ENCODE data around the gene PIP5KL1. TPM values are rescaled to one million over a fixed set of nuclear protein-coding genes. Genes with fewer than 3 reads are reported as not detected.

PIP5KL1 gene
- total RNA-seq, 1 donor from 2014 or later = not detected

DNA sequence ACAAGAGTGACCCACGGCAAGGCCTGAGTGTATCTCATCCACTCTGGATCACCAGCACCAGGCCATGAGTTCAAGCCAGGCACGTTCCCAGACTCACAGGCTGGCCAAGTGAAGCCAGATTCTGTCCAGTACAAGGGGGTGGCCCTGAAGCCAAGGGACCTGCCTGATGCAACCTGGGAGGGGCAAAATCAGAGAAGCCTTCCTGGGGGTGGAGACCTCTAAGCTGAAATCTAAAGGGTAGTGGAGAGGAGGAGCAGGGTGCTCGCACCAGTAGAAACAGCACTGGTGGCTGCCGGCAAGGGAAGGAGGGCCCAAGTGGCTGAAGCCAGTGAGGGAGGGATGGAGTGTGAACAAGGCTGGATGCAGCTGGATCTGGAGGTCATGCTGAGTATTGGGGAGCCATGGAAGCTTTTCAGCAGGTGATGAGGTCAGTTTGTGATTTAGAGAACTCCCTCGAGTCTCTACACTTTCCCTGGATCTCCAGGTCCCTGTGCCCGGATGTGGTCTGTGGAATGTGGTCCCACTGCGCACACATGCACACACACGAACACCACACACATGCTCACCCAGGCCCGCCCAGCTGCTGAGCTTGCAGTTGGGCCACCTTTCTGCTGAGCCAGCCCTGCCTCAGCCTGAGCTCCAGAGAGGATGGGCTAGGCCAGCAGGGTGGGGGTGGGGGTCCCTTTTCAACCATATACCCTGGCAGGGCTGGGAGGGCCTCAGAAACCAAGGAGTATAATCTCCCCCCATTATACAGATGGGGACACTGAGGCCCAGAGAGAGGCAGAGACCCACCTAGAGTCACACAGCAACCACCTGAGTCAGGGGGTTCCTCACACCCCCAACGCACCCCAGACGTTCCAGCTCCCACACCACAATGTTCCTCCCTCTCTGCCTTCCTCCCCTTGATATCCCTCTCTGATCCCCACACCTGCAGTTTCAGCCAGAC lies 1.6 kb downstream of the PIP5KL1 start:
- no peak for DNase-seq

- DNase-seq = no peak
These were observed 2.4 kb downstream of the PIP5KL1 start for GRCh38 chr9:127927988-127928675.

- DNase-seq = no peak
These were observed 3.2 kb downstream of the PIP5KL1 start for GRCh38 chr9:127927201-127927987.

- DNase-seq = no peak
These were observed 3.7 kb downstream of the PIP5KL1 start for GRCh38 chr9:127926906-127927200.

- no peak for DNase-seq
These were observed 4.3 kb downstream of the PIP5KL1 start for GRCh38 chr9:127925959-127926905.

DNA sequence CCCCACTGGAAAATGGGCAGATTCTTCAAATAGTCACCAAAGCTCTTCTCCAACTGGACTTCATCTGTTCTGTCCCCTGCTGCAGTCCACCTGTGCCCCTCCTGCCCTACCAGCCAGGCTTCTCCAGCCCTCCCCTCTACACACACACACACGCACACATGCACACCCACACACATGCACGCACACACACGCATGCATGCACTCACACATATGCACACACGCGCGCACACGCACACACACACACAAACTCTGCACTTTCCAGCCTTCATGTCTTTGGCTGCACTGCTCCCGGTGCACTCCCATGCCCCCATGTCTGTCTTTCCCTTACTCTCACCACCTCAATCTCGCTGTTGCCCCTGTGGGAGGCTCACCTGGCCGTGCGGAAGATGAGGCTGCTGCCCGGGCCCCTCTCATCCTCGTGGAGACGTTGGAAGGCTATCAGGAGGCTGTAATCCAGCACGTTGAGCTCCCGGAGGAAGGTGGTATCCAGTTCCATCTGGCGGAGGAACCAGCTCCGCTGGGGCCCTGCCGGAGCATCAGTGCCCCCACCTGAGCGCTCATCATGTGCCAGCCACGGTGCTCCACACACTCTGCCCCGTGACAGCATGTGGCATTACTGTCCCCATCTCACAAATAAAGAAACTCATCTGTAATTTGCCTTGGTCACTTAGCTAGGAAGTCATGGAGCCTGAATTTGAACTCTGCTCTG lies 5.7 kb downstream of the PIP5KL1 start:
- no peak for DNase-seq

- DNase-seq = no peak
These were observed 6.8 kb downstream of the PIP5KL1 start for GRCh38 chr9:127923771-127924170.

DNA sequence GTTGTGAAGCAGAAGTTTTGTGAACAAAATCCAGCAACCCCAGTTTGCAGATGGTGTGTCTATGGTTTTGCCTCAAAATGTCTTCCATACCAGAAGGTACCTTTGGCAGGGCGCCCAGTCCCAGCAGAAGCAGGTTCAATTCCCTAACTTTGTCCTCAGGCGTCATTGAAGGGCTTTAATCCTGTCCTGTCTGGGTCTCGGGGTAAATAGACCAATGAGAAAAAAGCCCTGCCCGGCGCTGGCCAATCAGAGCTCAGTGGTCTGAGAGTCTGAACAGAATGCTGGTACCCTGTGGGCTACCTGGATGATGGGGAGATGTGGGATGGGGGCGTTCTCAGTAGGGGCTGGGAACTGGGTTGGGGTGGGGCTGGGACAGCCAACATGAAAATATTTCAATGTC lies 7.5 kb downstream of the PIP5KL1 start:
- DNase-seq = no peak

DNA sequence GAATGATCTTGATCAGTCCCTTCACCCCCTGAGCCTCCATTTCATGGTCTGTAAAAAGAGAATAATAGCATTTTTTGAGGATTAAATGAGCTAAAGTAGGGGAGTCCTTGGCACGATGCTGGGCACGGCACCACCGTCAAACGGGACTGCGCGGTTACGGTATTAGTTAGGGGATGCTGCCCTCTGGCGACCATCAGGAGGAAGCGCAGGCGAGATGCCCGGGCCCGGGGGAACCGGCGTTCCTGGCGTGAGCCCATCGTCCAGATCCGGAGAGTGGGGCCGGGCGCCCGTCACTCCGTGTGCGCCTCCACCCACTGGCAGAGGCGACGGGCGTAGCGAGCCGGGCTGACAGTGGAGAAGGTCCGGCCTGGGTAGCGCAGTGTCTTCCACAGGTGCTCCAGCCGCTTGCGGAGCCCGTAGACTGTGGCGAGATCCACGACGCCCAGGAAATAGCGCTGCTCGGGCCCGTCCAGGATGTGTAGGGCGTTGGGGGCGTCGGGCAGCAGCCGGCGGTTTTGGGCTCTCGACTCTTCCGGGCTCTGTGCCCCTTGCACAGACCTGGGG lies 8.9 kb downstream of the PIP5KL1 start:
- DNase-seq = peak; percentile 72

DNA sequence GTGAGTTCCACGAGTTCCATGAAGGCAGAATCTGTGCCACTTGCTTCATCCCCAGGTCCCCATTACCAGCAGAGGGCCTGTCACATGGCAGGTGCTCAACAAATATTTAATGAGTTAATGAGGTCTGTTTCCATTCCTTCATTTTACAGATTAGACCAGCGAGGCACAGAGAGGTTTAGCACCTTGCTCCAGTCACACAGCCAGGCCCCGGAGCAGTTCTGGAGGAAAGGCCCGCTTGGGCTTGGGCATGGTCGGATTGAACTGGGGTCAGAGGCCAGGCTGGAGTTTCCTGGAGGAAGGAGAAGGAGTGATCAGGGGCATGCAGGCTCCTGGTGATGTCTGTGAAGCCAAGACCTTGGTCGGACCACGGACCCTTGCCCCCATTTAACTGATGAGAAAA lies 9.8 kb downstream of the PIP5KL1 start:
- DNase-seq = no peak

DNA sequence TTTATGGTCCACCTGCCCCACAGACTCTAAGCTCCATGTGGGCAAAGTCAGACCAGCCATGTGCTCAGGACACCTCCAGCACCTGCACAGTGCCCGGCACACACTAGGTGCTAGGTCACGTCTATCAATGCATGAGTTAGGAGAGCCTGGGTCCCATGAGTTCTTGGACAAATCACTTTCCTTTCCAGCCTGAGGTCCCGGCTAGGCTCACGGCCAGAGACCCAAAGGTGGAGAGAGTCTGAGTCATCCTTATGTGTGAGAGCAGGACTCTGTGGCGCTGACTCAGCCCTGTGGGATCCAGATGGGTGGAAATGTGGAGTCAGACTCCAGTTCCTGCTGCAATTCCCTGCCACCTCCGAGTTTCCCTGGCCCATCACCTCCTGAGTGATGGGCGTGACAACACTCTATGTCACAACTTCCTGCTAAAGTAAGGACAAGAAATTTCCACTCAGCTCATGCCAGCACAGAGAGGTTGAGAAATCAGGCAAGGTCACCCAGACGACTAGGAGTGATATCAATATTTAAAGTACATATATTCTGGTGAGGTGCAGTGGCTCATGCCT lies 11.2 kb downstream of the PIP5KL1 start:
- DNase-seq = no peak

DNA sequence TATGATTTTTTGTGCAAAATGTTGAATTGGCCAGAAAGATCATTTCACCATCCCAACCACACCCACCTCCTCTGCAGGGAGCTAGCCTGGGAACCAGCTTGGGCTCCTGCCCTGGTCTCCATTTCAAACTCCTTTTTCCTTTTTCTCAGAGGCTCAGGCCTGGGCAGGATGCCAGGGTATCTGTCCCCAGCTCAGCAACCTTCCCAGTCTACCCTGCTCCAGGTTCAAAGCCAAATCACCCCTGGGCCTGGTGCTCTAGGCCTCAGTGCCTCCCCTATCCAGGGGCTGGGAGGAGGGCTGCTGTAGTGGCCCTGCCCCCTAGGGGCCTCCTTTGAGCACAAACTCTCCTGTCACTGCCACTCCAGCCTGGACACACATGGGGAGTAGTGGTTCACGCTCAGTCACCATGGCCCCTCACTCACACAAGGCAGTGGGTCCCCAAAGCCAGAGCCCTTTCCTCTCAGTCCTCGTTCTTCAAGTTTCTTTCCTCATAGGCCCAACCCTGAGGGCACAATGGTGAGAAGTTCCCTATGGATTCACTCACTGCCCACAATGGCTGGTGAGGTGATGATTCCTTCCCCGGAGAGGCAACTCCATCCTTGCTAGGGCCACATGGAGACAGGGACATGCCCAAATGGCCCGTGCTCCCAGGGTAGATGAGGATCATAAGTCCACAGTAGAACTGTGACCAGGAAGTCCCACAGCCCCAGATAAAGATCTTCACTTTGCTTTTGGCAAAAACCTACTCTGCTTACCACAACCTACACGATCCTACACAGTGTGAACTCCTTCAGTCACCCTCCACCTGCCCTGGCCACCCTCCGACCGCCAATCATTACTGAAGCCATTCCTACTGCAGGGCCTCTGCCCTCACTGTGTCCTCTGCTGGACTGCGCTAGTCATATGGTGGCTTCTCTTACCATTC lies 12.1 kb downstream of the PIP5KL1 start:
- DNase-seq = no peak

- DNase-seq = no peak
These were observed 13.0 kb downstream of the PIP5KL1 start for GRCh38 chr9:127917603-127918002.

- DNase-seq = peak; percentile 96
These were observed 13.6 kb downstream of the PIP5KL1 start, which contains the start of gene ST6GALNAC4 for GRCh38 chr9:127916720-127917581. ST6GALNAC4 (minus strand) TSS chr9:127917041; CDS start chr9:127916419, 622 bp downstream.

GRCh38 chr9:127915801-127916719 lies 14.5 kb downstream of the PIP5KL1 start:
- DNase-seq = peak; percentile 65

DNA sequence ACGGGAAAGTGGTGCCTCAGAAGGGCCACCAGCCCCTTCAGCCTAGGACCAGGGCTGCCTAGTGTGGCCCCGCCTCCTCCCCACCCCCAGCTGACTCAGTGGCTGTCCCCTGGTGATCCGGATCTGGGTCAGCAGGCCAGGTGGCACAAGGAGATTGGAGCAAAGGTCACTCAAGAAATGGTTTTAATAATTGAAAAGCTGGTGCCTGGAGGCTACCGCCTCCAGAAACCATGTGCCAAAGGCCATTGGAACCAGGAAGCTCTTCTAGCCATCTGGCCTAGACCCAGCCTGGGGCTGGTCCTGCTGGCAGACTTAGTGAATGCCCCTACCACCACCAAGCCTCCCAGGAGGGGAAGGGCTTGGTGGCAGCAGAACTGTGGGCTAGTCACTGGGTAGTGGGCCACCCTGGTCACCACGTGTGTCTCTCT lies 15.2 kb downstream of the PIP5KL1 start:
- no peak for DNase-seq

DNA sequence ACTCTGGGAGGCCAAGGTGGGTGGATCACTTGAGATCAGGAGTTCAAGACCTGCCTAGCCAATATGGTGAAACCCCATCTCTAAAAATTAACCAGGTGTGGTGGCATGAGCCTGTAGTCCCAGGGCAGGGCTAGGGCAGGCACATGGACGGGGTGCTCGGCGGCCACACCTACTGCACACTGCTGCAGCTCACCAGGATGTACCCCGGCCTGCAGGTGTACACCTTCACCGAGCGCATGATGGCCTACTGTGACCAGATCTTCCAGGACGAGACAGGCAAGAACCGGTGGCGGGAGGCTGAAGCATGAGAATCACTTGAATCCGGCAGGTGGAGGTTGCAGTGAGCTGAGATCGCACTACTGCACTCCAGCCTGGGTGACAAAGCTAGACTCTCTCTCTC lies 16.9 kb downstream of the PIP5KL1 start:
- DNase-seq = no peak

All from tongue (tissue), 2 donors.